DMS153 treated with DMSO at 0.1 percent for 48 hours (cell line): Measurements from ENCODE around the gene ATG4A.

Source experiments
- DNase-seq: peaks from one replicate; lab custom pipeline; 2025; ENCODE audit not compliant: unreplicated experiment; lab: John Stamatoyannopoulos, UW

ATG4A gene

GRCh38 chrX:108167211-108167872 is 75.8 kb downstream of the ATG4A start:
- DNase-seq = no peak

DNA sequence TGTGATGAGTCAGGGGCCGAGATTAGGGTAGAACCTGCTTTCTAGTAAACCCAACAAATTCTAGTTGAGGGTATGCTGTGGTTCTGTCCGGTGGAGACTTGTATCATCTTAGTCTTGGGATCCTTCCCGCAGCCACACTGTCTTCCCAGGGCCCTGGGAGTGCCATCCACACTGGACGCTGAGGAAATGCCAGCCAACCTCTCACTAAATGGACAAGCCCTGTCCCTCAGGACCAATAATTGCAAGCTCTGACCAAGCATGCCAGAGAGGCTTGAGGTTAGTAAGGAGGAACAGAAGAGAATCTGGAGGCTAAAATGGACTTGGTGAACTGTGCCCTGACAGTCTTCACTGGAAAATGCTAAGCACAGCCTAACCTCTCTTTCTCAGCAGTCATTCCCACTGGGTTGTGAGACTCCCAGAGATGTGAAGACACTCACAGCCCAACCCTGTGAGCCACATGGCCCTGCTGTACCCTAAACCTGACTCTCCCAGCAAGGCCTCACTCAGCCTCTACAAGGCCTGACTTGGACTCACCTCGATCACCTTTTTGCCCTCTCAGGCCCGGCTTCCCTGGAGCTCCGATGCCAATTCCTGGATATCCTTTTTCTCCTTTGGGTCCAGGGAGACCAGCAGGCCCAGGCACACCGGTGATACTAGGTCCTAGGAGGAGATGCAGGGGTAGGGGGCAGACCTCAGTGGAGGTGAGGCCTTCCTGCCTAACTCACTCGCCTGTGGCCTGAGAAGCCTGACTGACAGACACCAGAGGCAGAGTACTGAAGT is 77.6 kb downstream of the ATG4A start:
- DNase-seq = no peak

DNA sequence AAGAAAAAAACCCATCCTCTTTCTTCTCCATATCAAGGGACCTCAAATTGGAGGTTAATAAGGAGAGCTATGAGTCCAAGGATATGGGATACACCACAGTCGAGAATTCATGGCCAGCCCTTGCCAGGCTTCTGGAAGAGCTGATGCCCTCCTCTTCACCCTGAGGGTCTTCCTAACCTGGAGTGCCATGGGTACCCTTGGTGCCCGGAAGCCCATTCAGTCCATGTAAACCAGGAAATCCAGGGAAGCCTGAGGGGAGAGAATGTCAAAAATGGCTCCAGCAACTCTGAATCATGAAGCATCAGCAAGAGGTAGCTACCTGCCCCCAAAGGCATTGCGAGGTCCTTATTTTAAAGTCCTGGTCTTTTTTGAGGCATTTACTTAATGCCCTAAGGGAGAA is 78.2 kb downstream of the ATG4A start:
- no peak for DNase-seq

DNA sequence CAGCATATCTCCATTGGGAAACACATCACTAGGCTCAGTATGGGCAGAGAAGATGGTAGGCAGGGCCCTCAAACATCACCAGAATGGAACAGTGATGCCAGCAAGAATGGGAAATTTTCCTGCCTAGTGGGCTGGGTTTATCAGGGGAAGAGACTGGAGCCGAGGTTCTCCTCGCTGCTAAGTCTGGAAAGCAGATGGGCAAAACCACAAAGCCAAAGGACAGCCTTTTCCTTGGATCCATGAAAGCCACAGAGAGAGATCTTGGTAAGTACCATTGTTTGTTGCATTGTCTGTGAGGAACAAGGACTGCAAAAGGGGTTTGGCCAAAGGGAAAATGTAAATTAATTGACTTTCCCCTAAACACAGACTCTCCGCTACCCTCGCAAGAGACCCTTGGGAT is 80.1 kb downstream of the ATG4A start:
- no peak for DNase-seq

DNA sequence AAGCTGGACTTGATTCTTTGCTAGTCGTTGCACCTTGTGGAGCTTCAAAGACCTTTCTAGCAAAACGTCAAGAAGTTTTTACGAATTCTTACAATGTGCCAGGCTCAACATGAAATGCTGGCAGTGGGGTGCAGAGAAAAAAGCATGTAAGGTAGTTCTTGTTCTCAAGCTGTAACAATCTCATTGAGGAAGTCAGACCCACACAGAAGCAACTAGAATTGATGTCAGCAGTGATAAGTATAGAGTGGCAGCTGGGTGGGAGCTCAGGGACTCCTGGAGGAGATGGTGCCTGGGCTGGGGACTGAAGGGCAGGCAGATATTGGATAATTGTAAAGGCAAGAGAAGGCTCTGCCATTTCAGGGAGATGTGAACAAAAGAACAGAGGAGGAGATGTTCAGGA is 82.3 kb downstream of the ATG4A start:
- no peak for DNase-seq

GRCh38 chrX:108177351-108178142 is 86.0 kb downstream of the ATG4A start:
- no peak for DNase-seq

DNA sequence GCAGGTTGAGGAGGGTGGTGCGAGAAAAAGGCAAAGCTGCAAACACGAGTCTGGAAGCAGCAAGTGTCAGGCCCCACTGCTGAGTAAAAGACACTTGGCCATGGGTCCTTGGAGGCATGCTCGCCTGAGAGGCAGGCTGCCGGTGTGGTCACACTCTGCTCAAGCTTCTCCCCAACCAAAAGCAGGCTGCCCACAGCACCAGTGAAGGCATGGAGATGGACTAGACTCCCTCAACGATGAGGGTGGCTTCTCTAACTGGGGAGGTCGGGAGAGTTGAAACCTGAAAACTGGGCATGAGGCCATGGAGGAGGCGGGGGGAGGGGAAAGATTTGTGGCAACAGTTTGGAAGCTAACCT is 86.5 kb downstream of the ATG4A start:
- no peak for DNase-seq

DNA sequence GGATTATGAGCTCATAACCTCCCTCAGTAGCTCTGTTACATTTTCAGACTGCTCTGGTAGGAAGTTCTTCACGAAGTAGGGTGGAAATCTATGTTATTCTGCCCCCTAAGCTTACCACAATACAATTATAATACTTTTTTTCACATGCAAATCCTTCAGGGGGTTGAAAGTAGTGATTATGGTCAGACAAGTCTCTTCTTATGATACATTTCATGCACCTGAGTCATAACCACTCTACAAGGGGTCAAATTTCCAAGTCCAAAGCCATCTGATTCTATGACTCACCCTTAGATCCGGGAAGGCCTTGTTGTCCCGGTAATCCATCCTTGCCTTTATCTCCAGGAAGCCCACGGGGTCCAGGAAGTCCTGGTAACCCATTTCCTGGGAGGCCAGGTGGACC is 95.2 kb downstream of the ATG4A start:
- no peak for DNase-seq

GRCh38 chrX:108198420-108198819 is 106.8 kb downstream of the ATG4A start:
- DNase-seq = no peak

DNA sequence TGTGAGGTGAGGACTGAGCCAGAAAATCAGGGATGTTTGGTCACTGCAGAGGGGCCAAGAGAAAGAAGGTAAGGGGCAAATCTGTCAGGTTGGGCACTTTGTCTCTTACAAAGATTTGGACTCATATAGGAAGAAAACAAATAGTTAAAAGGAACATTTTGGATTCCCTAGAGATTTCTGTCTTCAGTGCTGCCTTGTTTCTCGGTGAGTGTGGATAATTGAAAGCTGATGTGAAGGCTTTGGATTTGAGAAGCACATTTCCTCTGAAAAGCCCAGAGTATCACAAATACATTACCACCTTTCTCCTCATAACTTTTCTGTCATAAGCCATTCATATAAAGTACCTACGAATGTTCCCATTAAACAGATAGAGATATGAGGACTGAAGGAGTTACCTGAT is 107.5 kb downstream of the ATG4A start:
- DNase-seq = no peak

DNA sequence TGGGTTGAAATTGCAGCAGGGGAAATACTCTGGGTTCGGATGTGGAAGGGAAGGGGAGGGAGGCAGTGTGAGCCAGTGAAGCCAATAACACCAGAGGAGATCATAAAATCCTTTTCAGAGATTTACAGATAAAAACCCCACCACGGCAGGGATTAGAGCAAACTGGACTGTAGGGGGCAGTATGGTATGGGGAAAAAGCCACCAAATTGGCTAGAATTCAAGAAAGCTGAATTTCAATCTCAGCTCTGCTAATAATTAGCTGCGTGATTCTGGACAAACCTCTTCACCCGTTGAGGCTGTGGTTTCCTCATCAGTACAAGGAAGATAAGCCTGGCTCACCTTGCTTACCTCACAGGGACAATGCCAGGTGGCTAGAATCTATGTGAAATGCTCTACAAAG is 108.1 kb downstream of the ATG4A start:
- peak; percentile 0 for DNase-seq

- no peak for DNase-seq
Observed at GRCh38 chrX:108203540-108203939, 112.0 kb downstream of the ATG4A start.
